MG63 (cell line): ENCODE results near the gene F2RL2. TPM values are rescaled to one million over a fixed set of nuclear protein-coding genes. Genes with fewer than 3 reads are reported as not detected.

Experiments used
- DNase-seq: peaks from one replicate; pipeline ENCODE4 v3.0.0-alpha.2; 2020
- H3K27me3 ChIP-seq: fragments of 250-450 bp; sonication (Bioruptor Pico); 2 replicates; pipeline ENCODE4 v1.5.1; 2020; ENCODE audit warnings: mild to moderate bottlenecking, moderate library complexity
- H3K36me3 ChIP-seq: fragments of 250-450 bp; sonication (Bioruptor Pico); 2 replicates; pipeline ENCODE4 v1.5.1; 2020; ENCODE audit warnings: mild to moderate bottlenecking, moderate library complexity
- H3K4me3 ChIP-seq: fragments of 250-450 bp; sonication (Bioruptor Pico); 2 replicates; pipeline ENCODE4 v1.5.1; 2020; ENCODE audit warnings: mild to moderate bottlenecking, moderate library complexity
- H3K9me3 ChIP-seq: fragments of 250-450 bp; sonication (Bioruptor Pico); 2 replicates; pipeline ENCODE4 v1.5.1; 2020; ENCODE audit warnings: mild to moderate bottlenecking, moderate library complexity
- total RNA-seq: library from RNA; depleted of rRNA; stranded (reverse); fragments of >200 nt; shearing (Covaris generic); gene quantifications from 2 replicates; pipeline ENCODE4 v1.2.3, GENCODE V29; 2014; ENCODE audit warnings: low replicate concordance; rRNA removed

F2RL2 gene, protein sequence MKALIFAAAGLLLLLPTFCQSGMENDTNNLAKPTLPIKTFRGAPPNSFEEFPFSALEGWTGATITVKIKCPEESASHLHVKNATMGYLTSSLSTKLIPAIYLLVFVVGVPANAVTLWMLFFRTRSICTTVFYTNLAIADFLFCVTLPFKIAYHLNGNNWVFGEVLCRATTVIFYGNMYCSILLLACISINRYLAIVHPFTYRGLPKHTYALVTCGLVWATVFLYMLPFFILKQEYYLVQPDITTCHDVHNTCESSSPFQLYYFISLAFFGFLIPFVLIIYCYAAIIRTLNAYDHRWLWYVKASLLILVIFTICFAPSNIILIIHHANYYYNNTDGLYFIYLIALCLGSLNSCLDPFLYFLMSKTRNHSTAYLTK
- total RNA-seq = 0.20 and 9.5 TPM in 2 replicates

DNA sequence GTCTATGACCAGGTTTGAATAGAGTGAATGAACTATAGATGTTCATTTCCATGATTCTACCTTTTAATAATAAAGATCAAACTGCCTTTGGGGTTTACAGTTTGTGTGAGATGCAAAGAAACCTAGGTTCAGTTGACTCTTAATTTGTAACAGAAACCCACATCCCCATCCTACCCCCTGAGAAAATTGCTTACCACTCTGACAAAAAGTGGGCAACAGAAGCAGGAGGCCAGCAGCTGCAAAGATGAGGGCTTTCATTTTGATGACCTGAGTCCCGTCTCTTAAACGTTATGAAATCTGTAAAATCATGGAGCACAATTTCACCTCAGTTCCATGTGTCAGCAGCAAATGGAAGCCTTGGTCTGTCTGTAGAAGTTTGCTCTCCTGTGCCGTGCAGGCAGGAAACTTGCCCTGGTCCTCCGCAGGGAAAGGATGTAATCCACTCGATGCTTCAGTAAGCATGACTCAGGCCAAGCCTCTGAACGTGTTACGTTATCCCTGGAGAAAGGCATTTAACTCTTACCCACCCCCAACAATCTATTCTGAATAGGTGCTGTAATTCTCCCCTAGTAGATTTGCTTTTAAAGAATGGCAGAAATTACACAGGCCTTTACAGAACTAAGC is at the start of gene F2RL2:
F2RL2 (minus strand) TSS at position 431 of the 624 bp plus-strand sequence; CDS start at position 258, 173 bp downstream.
- Histone ChIP-seq H3K9me3 (no peaks in the 10 kb centered on the region; the same call in 1 of the 2 replicates), H3K36me3 (no peaks in the 10 kb centered on the region), H3K27me3 (no peaks in the 10 kb centered on the region), H3K4me3 (no peak within 1 kb of the TSS)
- peak; percentile 68 for DNase-seq

DNA sequence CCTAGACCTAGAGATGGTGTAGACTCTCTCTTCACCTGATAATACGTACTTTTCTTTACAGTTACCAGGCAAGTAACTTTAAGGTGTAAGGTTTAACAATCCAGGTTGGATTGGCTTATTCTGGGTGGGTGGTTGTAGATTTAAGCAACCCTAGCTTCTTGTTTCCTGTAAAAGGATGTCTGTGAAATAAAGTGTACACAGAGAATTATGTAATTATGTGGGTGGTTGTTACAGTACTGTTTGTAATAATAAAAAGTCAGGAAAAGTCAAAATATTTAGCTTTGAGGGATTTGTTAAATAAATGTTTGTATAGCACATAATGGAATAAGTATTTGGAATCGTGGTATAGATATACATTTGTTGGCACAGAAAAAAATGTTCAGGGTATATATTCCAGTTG is 49.0 kb upstream of the F2RL2 start:
- DNase-seq = no peak
- H3K36me3 ChIP-seq = no peaks in the 10 kb centered on the region
- H3K4me3 ChIP-seq = no peak overlapping the region

DNA sequence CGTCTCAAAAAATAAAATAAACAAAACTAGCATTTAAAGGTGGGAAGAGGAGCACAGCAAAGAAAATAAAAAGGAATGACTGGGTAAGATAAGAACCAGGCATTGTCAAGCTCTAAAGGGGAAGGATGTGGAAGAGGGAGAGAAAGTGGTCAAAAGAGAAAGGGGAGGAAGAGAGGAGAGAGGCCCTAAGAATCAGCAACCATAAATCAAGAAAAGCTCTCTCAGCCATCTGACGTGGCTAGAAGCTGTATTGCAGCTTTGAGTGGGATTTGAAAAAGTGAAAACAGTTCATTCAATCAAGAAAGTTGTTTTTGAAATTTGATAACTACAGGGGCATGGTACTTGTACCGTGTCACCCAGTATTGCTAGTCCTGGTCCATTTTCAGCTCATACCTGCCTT is 47.3 kb upstream of the F2RL2 start:
- Histone ChIP-seq H3K27me3 (no peaks in the 10 kb centered on the region), H3K4me3 (no peak overlapping the region), H3K9me3 (no peaks in the 10 kb centered on the region), H3K36me3 (no peaks in the 10 kb centered on the region)
- DNase-seq = no peak

More for the DNA sequence above, 49.0 kb upstream of the F2RL2 start:
- Histone ChIP-seq H3K9me3 (no peaks in the 10 kb centered on the region), H3K27me3 (no peaks in the 10 kb centered on the region)

DNA sequence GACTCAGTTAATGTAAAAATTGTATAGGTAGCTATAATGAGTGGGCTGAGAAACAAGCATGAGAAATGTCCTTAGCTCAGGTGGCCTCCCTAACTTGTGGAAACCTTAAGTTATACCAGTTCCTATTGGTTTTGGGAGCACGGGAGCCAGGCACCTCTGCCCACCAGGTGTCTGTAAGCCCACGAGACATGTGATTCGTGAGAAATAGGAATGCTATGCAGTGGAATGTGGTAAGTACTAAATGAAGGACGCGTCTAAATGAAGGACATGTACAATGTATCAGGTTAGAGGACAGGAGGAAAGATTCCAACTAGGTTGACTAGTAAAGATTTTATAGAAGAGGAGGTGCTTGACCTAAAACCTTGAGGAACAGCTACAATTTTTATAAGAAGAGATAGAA is 46.0 kb upstream of the F2RL2 start:
- no peaks in the 10 kb centered on the region for H3K36me3 ChIP-seq
- H3K4me3 ChIP-seq = no peak overlapping the region
- no peaks in the 10 kb centered on the region for H3K27me3 ChIP-seq
- no peaks in the 10 kb centered on the region for H3K9me3 ChIP-seq
- no peak for DNase-seq

DNA sequence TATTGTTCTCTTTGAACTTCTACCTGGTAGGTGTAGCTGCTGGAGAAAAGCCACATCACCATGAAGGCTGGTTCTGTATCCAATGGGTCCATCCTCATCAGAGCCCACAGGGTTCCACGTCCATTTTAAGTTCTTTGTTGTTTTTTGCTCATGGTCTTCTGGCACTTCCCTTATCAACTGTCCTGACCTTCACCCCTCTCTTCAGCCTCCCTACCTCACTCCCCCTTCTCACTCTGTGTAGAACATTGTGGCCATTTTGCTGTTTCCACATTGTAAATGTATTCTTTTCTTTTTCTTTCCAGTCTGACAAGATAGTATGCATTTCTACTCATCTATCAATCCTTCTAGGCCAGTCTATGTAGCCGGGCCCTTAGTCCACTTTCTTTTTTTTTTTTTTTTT is 44.3 kb upstream of the F2RL2 start:
- no peak for DNase-seq
- Histone ChIP-seq H3K27me3 (no peaks in the 10 kb centered on the region), H3K4me3 (no peak overlapping the region), H3K36me3 (no peaks in the 10 kb centered on the region), H3K9me3 (no peaks in the 10 kb centered on the region)

DNA sequence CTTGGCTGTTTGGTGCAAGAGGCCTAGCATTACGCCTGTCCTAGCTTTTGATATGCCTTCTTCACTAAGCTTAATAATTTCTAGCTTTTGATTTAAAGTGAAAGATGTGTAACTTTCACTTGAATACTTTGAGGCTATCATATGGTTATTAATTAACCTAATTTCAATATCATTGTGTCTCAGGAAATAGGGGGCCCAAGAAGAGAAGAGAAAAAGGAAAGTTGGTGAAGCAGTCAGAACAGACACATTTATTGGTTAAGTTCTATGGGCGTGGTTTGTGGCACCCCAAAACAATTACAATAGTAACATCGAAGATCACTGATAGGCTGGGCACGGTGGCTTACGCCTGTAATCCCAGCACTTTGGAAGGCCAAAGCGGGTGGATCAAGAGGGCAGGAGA is 40.9 kb upstream of the F2RL2 start:
- Histone ChIP-seq H3K36me3 (no peaks in the 10 kb centered on the region), H3K27me3 (no peaks in the 10 kb centered on the region), H3K9me3 (no peaks in the 10 kb centered on the region), H3K4me3 (no peak overlapping the region)
- no peak for DNase-seq

DNA sequence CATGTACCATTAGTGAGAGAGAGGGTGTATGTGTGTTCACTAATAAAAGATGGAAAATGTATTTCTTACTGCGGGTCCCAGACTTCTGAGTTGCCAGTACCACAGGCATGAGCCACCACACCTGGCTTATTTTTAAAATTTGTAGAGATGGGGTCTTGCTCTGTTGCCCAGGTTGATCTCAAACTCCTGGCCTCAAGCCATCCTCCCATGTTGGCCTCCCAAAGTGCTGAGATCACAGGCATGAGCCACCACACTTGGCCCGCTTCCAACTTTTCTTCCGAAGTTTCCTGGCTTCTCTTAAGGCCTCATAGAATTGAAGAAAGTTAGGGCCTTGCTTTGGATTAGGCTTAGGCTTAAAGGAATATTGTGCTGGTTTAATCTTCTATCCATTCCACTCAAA is 40.4 kb upstream of the F2RL2 start:
- no peaks in the 10 kb centered on the region for H3K9me3 ChIP-seq

DNA sequence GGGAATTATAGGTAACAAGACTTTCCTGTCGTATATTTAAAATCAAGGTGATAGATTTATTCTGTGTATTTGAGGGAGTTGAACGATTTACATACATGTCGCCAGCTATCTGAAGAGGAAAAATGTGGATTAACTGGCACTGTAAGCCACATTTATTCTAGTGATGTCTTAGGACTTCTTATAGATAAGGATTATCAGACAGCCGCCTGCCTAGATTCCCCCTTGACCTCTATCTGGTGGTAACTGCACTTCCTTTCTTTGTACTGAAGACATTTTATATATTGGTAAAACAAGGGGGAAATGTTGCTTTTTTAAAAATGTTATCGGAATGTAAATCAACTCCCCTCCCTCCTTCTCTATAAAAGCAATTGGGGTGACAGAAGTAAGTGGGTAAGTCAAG is 39.3 kb upstream of the F2RL2 start:
- no peak overlapping the region for H3K4me3 ChIP-seq
- no peaks in the 10 kb centered on the region for H3K27me3 ChIP-seq
- no peaks in the 10 kb centered on the region for H3K36me3 ChIP-seq
- no peaks in the 10 kb centered on the region for H3K9me3 ChIP-seq
- DNase-seq = no peak

More for the DNA sequence above, 40.4 kb upstream of the F2RL2 start:
- no peak overlapping the region for H3K4me3 ChIP-seq
- no peak for DNase-seq
- H3K36me3 ChIP-seq = no peaks in the 10 kb centered on the region
- H3K27me3 ChIP-seq = no peaks in the 10 kb centered on the region

DNA sequence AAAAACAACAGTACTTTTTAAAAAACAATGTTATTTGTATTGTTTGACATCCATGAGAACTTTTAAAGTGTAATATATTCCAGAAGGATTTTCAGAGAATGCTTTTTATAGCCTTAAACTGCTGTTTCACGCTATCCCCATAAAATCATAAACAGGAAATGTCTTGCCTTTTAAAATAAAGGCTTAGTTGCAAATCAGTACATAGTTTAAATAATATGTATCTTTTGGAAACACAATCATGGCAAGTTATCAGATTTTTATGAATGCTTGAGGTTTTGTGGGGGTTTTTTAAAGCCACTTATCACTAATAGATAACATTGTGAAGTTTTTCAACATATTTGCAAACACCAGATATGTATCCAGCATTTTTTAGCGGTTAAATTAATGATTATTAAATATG is 37.2 kb upstream of the F2RL2 start:
- Histone ChIP-seq H3K36me3 (no peaks in the 10 kb centered on the region), H3K4me3 (no peak overlapping the region), H3K27me3 (no peaks in the 10 kb centered on the region), H3K9me3 (no peaks in the 10 kb centered on the region)
- DNase-seq = no peak

DNA sequence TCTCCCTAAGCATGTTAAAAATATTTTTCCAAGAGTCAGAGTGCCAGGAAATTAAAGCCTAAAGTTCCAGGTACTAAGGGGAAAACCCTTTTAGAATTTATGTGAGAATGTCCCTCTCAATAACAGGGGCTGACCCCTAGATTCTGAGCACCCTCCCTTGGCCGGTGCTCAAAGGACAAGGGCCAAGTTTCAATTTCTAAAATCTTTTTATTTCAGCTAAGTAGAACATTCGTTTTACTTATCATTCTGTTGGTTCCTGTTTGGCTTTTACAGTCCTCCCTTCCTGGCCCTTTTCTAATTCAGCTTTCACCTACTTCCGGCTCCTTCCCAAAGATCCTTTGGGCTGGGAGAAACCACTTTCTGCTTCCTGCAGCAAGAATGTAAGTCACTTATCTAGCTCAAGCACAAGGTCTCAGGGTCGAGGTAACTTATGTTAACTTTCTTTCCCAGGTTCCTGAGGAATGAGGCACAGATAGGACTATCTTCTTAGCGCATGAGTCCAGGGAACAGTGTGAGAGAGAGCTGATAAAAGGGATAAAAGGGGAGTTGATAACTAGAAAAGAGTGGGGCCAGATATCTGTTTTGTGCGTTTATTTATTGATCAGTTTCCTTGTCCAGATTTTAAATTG is 34.6 kb upstream of the F2RL2 start:
- Histone ChIP-seq H3K27me3 (no peaks in the 10 kb centered on the region), H3K36me3 (no peaks in the 10 kb centered on the region), H3K9me3 (no peaks in the 10 kb centered on the region), H3K4me3 (no peak overlapping the region)
- no peak for DNase-seq

DNA sequence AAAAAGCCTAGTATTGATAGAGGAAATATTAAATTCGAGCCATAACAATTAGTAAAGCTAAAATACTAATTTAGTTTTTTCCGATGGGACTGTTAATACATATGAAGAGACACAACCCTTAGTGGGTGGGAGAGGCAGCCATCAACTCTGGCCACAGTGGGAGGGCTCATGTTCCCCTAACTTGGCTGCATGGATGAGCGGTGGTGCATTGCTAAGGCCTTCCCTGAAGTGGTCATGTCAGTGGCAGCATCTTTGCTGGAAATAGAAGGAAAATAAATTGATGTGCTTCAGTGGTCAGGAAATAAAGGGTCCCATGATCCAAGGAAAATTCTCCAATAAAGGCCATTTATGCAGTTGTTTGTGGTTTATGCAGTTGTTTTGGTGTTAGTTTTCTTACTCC is 33.9 kb upstream of the F2RL2 start:
- no peak for DNase-seq
- Histone ChIP-seq H3K4me3 (no peak overlapping the region), H3K36me3 (no peaks in the 10 kb centered on the region), H3K9me3 (no peaks in the 10 kb centered on the region), H3K27me3 (no peaks in the 10 kb centered on the region)

DNA sequence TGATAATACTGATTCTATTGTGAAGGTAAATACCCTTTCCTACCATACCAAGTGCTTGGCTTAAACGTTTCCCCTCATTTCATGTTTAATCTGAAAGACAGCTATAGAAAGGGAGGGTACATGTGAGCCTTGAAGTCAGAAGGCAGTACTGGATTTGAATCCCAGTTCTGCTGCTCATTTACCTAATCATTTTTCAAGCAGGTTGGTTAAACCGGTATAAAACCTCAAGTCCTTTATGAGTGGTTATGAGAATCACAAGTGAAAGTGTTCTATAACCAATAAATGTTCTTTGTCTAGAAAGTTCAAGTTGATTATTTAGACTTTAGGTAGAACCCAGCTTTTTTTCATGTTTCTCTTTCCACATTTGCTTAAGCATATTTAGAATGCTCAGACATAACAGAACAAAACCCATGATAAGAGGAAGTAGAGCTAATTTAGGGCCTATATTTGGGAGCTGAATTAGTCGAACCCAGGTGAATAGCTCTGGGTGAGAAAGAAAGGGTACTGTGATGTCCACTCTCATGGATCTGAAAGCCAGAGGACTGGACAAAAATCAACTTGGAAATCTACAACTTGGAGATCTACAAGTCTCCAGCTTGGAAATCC is 29.7 kb upstream of the F2RL2 start:
- peaks cover 13% of the 10 kb centered on the region for H3K9me3 ChIP-seq
- H3K27me3 ChIP-seq = no peaks in the 10 kb centered on the region
- H3K36me3 ChIP-seq = no peaks in the 10 kb centered on the region
- DNase-seq = no peak
- H3K4me3 ChIP-seq = no peak overlapping the region

DNA sequence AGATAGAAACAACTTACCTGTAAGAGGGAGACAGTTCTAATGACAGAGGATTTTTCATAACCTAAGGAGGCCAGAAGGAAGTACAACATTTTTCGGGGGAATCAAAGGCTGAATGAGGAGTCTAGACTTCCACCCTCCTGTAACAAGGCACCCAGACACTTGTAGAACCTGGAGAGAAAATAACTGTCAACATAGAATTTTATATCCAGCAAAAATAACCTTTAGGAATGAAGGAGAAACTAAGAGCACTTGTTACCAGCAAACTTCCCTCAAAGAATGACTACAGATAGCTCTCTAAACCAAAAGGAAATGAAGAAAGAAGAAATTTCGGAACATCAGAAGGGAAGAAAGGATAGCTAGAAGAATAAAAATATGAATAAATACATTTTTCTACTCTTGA is 25.9 kb upstream of the F2RL2 start:
- Histone ChIP-seq H3K9me3 (peaks cover 13% of the 10 kb centered on the region), H3K36me3 (no peaks in the 10 kb centered on the region), H3K4me3 (no peak overlapping the region), H3K27me3 (no peaks in the 10 kb centered on the region)
- no peak for DNase-seq

DNA sequence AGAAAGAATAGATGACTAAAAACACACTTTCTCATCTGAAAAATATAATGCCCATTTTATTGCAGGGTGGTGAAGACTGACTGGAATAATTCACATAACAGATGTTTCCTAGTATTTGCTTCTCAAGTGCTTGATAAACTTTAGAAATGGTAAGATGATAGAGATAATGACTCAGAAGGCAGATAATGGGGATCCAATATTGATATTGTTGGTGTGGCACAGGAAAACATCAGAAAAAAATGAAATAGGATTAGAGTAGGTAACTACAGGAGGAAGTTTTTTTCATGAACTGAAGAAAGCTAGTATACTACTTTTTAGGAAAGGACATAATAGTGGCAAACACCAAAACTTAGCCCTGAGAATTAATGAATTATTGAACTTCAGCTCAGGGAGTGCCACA is 20.2 kb upstream of the F2RL2 start:
- H3K9me3 ChIP-seq = peaks cover 1% of the 10 kb centered on the region; the same call in 1 of the 2 replicates
- H3K36me3 ChIP-seq = no peaks in the 10 kb centered on the region
- no peaks in the 10 kb centered on the region for H3K27me3 ChIP-seq
- no peak for DNase-seq
- no peak overlapping the region for H3K4me3 ChIP-seq

DNA sequence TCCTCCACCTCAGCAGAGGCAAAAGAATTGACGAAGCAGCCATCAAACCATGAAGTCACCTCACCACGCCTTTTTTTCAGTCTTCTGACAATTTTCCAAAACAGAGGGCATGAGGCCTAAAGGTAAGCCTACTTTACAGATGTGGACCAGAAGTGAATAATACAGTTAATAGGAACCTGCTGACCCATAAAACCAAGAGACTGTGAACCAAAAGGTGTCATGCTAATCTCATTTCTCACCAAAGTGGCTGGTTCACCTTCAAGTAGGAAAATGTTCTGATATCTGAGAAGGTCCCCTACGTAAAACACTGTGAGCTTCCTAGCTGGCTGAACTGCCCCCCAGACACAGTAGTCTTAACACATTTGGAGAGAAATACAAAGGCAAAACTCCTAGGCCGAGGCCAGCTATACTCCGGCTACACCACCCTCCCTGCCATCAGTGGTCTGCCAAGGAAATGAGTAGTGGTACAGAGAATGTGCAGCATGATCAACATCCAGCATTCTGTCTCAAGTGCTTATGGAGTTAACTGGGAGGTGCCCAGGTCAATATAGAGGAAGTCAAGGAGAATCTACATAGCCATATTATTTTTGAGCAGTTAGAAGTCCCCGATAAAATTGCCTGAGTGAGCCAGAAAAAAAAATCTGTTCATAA is 19.3 kb upstream of the F2RL2 start:
- Histone ChIP-seq H3K27me3 (no peaks in the 10 kb centered on the region), H3K4me3 (no peak overlapping the region), H3K9me3 (no peaks in the 10 kb centered on the region), H3K36me3 (no peaks in the 10 kb centered on the region)
- peak; percentile 15 for DNase-seq

DNA sequence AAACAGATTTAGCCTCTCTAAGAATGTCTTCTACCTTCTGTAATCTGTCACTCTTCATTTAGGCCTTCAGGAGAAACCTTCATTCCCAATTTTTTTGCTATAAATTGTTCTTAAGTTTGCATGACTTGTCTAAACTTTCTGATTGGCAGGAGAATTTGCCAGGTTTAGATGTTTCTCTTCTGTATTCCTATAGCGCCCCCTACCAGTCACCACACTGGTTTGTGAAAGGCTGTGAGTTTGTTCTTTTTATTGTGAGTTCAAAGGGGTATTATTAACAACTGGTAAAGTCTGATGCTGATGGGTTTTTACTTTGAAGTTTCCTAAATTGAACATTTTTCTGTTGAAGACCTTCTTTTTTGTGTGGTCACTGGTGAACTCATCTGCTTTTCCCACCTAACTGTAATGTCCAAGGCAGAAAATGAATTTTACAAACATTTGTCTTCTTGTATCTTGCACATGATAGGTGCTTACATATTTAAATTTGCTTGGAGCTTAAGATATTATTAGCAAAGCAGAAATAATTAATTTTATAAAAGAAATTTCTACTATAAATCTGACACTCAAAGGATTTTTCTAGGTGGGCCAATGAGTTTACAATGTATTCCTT is 18.4 kb upstream of the F2RL2 start:
- H3K27me3 ChIP-seq = no peaks in the 10 kb centered on the region
- H3K9me3 ChIP-seq = no peaks in the 10 kb centered on the region
- H3K36me3 ChIP-seq = no peaks in the 10 kb centered on the region
- peak; percentile 40 for DNase-seq
- no peak overlapping the region for H3K4me3 ChIP-seq
